ENCODE measurements around the gene STXBP6. TPM values are rescaled to one million over a fixed set of nuclear protein-coding genes. Genes with fewer than 3 reads are reported as not detected.

The STXBP6 gene
- polyA plus RNA-seq, 1 donor (not counting 4 experiments of a cell fraction or from before 2014, with no cell fraction given): 1.4 TPM

- no peaks in the 10 kb centered on the region for H4K20me1 ChIP-seq (ENCODE audit: control insufficient read depth, extremely low read depth, insufficient read depth, low read length)
- DNase-seq (ENCODE audit: low read depth, low spot score): no peak
- no peak overlapping the region for H3K27ac ChIP-seq (ENCODE audit: control insufficient read depth, insufficient read depth, low read length)
- no peak overlapping the region for H3K9ac ChIP-seq (ENCODE audit: control insufficient read depth, extremely low read depth, insufficient read depth, low read length)
- H3K79me2 ChIP-seq (ENCODE audit: control insufficient read depth, insufficient read depth, low read length): no peaks in the 10 kb centered on the region
- TF ChIP-seq EZH2 (IDR thresholded peaks at IDR 0.05; ENCODE audit: low read length) (no peak), CTCF (optimal IDR thresholded peaks at IDR 0.05 in 1 of 3, IDR thresholded peaks at IDR 0.05 in 1 of 3, conservative IDR thresholded peaks at IDR 0.05 in 1 of 3; ENCODE audit: extremely low read depth in 1 of 3, insufficient read depth in 2 of 3, low read length in 3 of 3) (no peak)
- H3K36me3 ChIP-seq (ENCODE audit: control insufficient read depth in 2 of 2, extremely low read depth in 1 of 2, insufficient read depth in 2 of 2, low read length in 2 of 2): no peaks in the 10 kb centered on the region
- FAIRE-seq: no peak
- H3K4me3 ChIP-seq (ENCODE audit: control insufficient read depth in 2 of 3, extremely low read depth in 1 of 3, insufficient read depth in 2 of 3, low read depth in 1 of 3, low read length in 3 of 3): no peak overlapping the region
- no peaks in the 10 kb centered on the region for H3K4me1 ChIP-seq (ENCODE audit: control insufficient read depth, extremely low read depth, insufficient read depth, low read length)
- no peak overlapping the region for H3K4me2 ChIP-seq (ENCODE audit: control insufficient read depth, extremely low read depth, insufficient read depth, low read depth, low read length)
- dilution Hi-C loops (cut with MboI; ENCODE audit: extremely low pct_ligation_motif_present, low sequenced_read_pairs): no loop called here
- H3K9me1 ChIP-seq (ENCODE audit: control insufficient read depth, extremely low read depth, insufficient read depth, low read length): no peaks in the 10 kb centered on the region
- no peak overlapping the region for H2AFZ ChIP-seq (ENCODE audit: control insufficient read depth, low read length)
- no peaks in the 10 kb centered on the region for H3K27me3 ChIP-seq (ENCODE audit: control insufficient read depth, extremely low read depth, insufficient read depth, low read length)
- H3K9me3 ChIP-seq (ENCODE audit: control insufficient read depth, low read depth, low read length): no peaks in the 10 kb centered on the region
Observed at GRCh38 chr14:24845851-24846250, 204.1 kb downstream of the STXBP6 start.

GRCh38 chr14:24844011-24844410, 205.9 kb downstream of the STXBP6 start:
- Histone ChIP-seq H3K4me2 (ENCODE audit: control insufficient read depth, extremely low read depth, insufficient read depth, low read depth, low read length) (no peak overlapping the region), H3K9me3 (ENCODE audit: control insufficient read depth, low read depth, low read length) (no peaks in the 10 kb centered on the region), H3K79me2 (ENCODE audit: control insufficient read depth, insufficient read depth, low read length) (no peaks in the 10 kb centered on the region), H3K36me3 (ENCODE audit: control insufficient read depth in 2 of 2, extremely low read depth in 1 of 2, insufficient read depth in 2 of 2, low read length in 2 of 2) (no peaks in the 10 kb centered on the region), H3K4me1 (ENCODE audit: control insufficient read depth, extremely low read depth, insufficient read depth, low read length) (no peaks in the 10 kb centered on the region), H2AFZ (ENCODE audit: control insufficient read depth, low read length) (no peak overlapping the region), H3K27ac (ENCODE audit: control insufficient read depth, insufficient read depth, low read length) (no peak overlapping the region), H3K9ac (ENCODE audit: control insufficient read depth, extremely low read depth, insufficient read depth, low read length) (no peak overlapping the region), H3K27me3 (ENCODE audit: control insufficient read depth, extremely low read depth, insufficient read depth, low read length) (no peaks in the 10 kb centered on the region), H3K9me1 (ENCODE audit: control insufficient read depth, extremely low read depth, insufficient read depth, low read length) (no peaks in the 10 kb centered on the region), H3K4me3 (ENCODE audit: control insufficient read depth in 2 of 3, extremely low read depth in 1 of 3, insufficient read depth in 2 of 3, low read depth in 1 of 3, low read length in 3 of 3) (no peak overlapping the region), H4K20me1 (ENCODE audit: control insufficient read depth, extremely low read depth, insufficient read depth, low read length) (no peaks in the 10 kb centered on the region)
- dilution Hi-C loops (cut with MboI; ENCODE audit: extremely low pct_ligation_motif_present, low sequenced_read_pairs): no loop called here
- FAIRE-seq (no peak), DNase-seq (ENCODE audit: low read depth, low spot score) (no peak)
- no peak for TF ChIP-seq CTCF (optimal IDR thresholded peaks at IDR 0.05 in 1 of 3, IDR thresholded peaks at IDR 0.05 in 1 of 3, conservative IDR thresholded peaks at IDR 0.05 in 1 of 3; ENCODE audit: extremely low read depth in 1 of 3, insufficient read depth in 2 of 3, low read length in 3 of 3)
- no peak for TF ChIP-seq EZH2 (IDR thresholded peaks at IDR 0.05; ENCODE audit: low read length)
